Fibroblast of peridontal ligament (primary cell): ENCODE data around the gene TMEM143.
"Not testable (repeated sequence)": the region's sequence is repeated elsewhere in the genome, so short reads cannot be mapped to it uniquely, and the experiment has no call there.

ENCODE experiments used
- DNase-seq: peaks from one replicate; pipeline ENCODE4 v3.0.0-alpha.2; 2010; ENCODE audit errors: extremely low read depth

The TMEM143 gene

DNA sequence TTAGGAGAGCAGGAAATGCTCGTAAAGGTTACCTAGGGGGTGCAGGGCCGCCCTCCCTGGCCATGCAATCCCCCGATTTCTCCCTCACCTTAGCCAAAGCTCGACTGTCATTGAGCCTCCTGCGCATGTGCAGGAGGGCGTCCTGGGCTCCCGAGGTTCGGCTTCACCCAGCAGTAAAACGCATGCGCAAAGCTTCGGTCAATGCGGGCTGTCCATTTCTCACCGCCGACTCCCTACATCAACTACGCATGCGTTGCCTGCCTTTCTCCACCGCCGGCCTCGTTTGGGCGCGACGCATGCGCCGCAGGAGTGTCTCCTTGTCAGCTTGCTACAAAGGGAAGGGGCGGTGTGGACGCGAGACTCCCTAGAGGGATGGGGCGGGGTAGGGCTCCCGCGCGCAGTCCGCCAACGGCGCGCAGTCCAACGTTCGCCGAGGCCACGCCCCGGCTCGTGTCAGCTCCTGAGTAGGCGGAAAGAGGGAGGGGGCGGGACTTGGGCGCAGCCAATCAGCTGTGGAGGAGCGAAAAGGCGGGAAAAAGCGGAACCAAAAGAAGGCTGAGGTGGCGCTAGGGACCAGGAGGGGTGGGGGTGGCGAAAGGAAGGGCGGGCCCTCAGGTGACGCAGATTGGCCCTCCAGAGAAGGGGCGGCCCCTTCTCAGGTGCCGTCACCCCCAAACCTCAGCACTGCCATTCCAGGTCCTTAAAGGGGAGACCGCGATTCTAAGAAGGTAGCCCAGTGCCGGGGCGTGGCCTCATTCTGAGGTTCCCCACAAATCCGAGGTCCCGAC, at the start of gene TMEM143, which contains the start of gene SYNGR4:
TSS of gene TMEM143 (minus strand) at position 131 of the 788 bp plus-strand sequence. CDS start at position 111, 20 bp downstream.
TSS of gene SYNGR4 (plus strand) at position 558 of the 788 bp plus-strand sequence. CDS start 1,476 bp downstream, outside the sequence.
- peak; percentile 99 for DNase-seq

DNA sequence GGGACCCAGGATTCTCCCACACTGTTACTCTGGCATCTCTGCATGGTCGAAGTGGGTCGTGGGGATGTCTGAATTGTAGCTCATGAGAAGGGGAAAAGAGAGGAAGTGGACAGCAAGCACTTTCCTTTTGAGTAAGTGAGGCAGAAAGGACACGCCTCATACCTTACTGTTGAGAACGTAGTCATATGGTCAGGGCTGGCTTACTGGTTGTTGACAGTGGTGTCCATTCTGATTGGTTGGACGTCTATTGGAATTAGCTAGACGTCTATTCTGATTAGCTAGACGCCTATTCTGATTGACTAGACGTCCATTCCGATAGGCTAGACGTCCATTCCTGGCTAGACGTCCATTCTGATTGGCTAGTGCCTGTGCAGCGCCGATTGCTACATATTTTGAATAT, 42.1 kb upstream of the TMEM143 start:
- DNase-seq, result no peak

DNA sequence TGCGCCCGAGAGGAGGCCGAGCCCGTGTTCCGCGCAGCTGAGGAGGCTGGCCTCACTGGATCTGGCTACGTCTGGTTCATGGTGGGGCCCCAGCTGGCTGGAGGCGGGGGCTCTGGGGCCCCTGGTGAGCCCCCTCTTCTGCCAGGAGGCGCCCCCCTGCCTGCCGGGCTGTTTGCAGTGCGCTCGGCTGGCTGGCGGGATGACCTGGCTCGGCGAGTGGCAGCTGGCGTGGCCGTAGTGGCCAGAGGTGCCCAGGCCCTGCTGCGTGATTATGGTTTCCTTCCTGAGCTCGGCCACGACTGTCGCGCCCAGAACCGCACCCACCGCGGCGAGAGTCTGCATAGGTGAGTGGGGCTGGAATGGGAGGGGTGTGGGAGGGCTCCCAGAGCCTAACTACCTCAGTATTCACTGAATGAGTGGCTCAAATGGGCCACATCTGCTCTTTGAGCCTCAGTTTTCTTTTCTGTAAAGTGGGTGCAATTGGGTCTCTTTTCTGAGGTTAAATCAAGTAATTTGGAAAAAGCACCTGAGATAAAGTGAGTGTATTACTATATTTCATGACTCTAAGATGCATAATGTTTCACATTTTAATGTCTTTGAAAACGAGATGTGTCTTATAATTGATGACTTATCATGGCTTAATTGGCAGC, 41.4 kb upstream of the TMEM143 start:
- no peak for DNase-seq

DNA sequence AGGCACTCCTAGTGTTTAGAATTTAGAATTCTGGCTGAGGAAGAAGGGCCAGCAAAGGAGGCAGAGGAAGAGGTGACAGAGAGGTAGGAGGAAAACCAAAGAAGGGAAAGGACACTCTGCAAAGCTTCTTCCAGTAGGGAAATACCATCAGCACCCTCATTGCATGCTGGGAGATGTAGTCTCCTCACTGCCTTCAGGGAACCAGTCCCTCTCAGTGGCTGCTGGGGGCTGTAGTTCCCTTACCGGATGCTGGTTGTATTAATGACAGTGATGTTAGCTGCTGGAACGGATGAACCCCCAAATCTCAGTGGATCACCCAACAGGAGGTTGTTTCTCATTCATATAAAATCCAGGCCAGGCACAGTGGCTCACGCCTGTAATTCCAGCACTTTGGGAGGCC, 39.9 kb upstream of the TMEM143 start:
- DNase-seq, result peak; percentile 41

DNA sequence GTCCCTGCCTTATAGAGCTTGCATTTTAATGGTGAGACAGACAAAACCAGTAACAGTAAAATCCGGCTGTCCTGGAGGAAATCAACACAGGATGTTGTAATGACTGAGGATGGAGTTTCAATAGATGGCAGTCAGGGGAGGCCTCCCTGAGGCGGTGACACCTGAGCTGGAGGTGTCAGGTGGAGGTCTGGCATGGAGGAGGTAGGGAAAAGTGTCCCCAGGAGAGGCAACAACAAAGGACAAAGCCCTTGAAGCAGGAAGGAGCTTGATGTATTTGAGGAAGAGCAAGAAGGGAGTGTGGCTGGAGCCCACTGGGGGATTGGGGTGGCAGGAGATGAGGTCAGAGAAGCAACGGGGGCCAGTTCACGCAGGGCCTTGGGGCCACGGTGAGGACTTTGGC, 37.5 kb upstream of the TMEM143 start:
- no peak for DNase-seq

DNA sequence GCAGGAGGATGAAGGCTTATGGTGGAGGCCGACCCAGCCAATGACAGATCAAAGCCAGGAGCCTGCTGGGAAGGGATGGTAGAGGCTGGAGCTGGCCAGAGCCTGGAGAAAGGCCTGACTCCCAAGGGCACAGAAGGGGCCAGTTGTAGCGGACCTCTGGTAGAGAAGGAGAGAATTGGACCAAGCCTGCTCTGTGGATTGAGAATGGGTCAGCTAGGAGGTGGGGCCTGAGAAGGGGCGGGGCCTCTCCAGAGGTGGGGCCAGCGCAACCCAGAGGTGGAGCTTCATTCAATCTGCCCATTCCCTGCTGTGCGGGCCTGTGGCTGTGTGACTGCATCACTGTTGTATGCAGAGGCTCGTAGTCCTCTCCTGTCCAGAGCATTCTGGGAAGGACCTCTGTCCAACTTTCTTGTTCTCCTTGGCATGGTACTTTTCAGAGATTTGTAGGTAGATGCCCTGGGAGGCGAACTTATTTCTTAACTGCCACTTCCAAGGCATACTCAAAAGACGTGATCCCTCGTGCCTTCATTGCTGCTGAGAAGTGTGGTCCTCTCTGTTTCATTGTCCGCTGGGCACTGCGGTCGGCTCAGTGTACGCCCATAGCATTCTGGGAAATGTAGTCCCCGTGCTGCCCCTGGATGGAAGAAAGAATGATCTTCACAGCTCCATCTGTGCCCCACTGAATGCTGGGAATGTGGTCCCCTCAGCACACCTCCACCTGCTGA, 36.4 kb upstream of the TMEM143 start:
- peak; percentile 77 for DNase-seq

DNA sequence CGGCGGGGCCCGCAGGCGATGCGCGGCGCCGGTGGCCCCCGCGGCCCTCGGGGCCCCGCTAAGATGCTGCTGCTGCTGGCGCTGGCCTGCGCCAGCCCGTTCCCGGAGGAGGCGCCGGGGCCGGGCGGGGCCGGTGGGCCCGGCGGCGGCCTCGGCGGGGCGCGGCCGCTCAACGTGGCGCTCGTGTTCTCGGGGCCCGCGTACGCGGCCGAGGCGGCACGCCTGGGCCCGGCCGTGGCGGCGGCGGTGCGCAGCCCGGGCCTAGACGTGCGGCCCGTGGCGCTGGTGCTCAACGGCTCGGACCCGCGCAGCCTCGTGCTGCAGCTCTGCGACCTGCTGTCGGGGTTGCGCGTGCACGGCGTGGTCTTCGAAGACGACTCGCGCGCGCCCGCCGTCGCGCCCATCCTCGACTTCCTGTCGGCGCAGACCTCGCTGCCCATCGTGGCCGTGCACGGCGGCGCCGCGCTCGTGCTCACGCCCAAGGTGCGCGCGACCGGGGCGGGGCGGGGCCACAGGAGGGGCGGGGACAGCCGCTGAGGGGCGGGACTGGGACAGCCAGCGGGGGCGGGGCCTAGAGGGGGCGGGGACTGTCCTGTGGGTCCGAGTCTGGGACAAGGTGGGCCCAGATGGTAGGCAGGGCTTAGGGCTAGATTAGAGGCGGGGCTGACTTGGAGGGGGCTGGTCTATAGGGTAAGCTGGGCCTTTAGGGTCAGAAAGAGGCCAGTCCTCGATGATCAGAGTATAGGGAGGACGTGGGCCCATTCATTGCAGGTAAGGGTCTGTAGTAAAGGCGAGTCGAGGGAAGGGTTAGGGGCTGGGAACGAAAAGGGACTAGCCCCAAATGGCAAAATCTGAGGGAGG, 34.9 kb upstream of the TMEM143 start:
- DNase-seq, result peak; percentile 54

DNA sequence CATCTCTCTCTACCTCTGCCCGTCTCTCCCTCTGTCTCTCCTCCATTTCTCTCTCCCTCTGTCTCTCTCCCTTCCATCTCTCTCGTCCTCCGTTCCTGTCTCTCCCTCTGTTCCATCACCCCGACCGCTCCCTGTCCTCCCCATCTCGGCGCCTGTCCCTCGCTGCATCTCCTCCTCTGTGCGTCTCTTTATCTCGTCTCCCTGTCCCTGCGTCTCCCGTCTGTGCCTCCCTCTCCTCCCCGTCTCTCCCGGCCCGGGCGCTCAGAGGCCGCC, 34.3 kb upstream of the TMEM143 start:
- no peak for DNase-seq

DNA sequence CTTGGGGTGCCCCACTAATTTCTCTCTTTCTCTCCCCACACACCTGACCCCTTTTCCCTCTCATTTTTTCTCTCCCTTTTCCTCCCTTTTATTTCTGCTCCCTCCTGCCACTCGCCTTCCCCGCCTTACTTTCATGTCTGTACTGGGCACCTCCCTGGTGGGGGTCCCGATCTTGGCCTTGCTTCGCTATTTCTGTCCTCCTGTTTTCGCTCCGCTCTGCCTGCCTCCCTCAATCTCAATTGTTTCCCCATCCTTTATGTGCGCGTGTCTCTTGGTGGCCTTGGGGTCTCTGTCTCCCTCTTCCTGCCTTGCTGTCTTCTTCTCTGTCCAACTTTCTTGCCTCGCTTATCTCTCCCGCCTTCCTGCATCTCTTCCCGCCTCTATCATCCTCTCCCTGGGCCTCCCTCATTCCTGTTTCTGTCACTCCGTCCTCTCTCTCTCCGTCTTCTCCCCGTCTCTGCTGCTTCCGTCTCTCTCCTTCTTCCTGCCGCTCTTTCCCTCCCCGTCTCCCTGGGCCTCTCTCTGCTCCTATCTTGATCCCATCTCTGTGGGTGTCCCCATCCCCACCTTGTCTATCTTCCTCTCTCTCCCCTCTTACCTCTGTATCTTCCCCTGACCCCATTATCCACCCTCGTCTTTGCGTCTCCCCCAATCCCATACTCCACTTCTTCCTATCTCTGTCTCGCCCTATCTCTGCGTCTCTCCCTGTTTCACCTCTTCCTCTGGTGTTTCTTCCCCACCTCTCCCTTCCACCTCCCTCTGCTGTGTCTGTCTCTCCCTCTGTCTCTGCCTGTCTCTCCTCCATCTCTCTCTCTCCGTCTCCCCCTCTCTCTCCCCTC, 33.7 kb upstream of the TMEM143 start:
- DNase-seq, result no peak

DNA sequence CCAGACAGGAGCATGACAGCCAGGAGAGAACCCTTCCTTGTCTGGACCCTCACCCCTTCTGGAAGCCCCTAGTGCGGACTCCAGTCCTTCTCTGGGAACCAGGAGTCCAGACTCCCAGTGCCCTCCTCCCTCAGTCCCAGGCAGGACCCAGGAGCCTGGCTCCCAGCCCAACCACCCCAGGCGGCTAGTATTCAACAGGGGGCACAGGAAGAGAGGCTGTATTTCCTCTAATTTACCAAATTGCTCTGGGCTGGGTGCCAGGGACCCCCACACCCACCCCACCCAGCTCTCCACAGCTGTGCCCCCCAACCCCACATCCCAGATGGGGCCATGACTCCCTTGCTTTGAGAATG, 33.1 kb upstream of the TMEM143 start:
- no peak for DNase-seq

DNA sequence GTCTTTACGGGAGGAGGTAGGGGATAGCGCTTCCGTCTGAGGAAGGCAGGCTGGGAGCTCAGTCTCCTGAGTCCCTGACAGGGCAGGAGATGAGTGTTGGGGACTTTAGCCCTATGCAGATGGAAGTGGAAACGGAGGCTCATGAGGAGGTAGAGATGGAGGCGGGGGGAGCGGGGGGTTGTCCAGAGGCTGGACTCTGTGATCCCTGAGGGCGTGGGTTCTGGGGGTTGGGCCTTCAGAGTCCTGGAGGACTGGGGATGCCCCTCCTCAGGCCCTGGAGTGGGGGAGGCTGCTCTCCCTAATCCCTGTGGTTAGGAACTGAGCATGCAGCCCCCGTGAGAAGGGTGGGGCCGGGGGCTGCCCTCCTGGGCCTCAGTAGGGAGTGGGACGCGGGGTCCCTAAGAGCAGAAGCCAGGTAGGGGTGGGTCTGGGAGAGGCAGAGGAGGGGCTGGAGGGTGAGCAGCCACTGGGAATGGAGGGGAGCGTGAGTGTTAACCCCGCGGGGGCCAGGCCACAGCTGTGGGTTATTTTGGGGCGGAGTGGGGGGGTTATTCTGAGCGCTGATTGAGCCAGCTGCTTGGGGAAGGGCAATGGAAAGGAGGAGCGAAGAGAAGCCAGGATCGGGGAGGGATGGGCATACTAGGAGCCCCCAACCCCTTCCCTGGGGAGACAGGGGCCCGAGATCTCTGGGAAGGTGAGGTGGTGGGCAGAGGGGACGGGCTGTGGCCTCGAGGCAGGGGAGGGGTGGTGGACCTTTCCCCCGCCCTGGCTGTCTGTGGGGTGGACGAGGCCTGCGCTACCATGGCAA, 32.5 kb upstream of the TMEM143 start:
- no peak for DNase-seq

DNA sequence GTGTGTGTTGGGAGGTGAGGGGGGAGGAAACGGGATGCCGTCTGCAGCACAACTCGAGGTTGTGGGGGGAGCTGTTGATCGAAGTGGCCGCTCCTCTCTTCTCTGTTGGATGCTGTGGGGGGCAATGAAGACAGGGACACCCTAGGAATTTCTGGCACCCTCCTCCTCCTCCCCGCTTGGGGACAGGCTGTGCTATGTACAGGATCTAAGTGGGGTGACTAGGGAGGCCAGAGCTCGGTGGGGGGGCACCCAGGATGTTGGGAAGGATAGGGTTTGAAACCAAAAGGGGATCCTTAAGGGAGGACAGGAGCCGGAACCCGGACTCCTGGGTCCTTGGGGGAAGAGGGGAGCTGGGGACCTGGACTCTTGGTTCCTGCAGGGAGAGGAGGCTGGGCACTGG, 31.8 kb upstream of the TMEM143 start:
- DNase-seq, result no peak

DNA sequence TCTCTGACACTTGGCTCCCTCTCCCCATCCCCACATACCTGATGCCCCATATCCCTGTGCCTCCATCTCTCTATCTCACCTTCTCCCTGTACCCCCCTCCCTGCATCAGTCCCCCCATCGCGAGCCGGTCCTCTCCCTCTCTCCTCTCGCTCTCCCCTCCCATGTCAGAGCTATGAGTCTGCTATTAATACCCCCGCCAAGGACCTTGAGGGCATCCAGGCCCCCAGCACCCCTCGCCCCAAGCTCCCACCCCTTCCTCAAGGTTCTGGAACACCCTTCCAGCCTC, 31.4 kb upstream of the TMEM143 start:
- DNase-seq, result no peak

DNA sequence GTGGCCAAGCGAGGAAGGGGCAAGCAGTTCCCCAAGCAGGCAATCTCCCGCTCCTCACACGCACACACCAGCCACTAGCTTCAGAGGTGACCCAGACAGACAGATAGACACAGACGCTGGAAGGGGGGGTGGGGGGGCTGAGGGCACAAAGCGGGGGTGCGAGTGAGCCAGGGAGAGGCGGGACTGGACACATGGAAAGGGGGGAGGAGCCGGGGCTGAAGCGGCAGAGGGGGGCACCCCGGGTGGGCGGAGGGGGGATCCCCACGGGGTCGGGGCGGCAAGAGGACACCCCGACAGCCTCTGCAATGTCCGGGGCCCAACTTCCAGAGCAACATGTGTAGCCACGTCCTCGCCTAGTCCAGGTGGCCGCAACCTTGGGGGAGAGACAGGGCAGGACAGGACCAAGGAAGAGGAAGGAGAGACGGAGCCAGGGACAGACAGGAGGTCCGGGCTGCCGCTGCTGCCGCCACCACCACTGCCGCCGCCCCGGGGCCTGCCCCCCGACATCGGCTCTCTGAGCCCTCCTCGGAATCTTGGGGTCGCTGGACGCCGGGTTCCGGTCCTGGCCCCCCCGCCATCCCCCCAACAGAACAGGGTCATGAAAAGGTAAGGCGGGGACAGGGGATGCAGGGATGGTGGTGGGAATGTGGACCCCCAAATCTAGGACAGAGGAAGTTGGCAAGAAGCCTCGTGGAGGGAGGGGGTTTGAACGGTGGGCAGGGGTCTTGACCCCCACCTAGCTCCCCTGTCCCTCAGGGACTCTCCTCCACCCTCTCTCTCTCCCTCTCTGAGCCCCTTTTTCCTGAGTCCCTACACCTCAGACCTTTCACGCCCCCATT, 30.8 kb upstream of the TMEM143 start:
- DNase-seq, result no peak

DNA sequence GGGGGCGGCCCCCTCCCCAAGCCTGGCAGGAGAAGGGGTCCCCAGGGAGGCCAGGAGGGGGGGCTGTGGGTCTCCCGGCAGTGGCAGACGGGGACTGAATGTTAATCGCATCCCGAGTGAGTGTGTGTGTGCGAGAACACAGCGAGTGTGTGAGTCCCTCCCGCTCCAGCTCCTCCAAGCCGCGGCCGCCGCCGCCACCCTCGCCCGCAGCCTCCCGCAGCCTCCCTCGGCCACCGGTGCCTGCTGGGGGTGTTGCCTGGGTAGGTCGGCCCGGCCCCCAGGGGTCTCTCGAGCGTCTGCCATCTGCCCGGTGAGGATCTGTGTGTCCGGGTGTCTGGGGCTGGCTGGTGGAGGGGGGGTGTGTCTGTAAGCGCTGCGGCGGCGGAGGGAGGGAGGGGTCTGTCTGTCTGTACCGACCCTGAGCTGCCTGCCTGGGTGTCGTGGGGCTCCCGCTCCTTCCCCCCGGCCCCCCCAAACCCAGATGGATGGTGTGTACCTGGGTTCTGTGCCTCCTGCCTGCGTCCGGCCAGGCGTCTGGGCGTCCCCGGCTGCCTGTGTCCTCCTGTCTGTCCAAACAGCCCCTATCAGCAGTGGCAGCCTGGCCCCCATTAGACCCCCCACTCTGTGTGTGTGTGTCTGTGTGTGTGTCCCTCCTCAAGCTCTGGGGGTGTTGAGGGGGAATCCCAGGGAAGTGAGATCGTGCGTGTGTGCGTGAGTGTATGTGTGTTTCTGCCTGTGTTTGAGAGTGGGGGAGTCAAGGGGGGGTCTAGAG, 30.0 kb upstream of the TMEM143 start, which contains the start of gene GRIN2D:
TSS of gene GRIN2D (plus strand) at position 110 of the 772 bp plus-strand sequence. CDS start 4,725 bp downstream, outside the sequence.
- peak; percentile 18 for DNase-seq

DNA sequence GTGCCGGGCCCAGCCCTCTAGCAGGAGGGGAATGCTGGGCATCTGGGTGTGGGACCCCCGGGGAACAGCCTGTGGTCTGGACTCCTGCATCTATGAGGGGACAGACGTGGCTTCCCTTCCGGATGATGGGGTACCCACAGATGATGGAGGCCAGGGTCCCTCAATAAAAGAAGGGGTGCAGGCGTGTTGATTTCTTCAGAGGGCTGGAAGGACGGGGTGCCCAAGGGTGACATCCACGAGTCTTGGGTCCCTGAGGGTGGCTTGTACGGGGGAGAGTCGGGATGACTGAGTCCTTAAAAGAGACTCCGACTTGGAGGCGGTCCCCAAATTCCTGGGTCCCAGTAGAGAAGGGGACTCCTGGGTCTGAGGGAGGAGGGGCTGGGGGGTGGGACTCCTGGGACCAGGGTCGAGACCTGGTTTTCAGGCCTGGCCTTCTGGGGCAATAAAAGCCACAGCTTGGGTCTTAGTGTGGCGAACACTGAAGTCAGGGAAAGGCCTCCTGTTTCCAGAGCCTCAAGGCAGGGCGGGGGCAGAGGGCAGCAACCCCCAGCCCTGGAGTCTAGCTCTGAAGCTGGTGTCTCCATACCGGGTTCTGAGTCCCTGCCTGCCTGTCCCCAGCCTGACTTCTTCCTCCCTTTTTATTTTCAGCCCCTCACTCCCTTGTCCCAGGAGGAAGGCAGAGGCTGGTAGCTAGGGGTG, 29.3 kb upstream of the TMEM143 start:
- no peak for DNase-seq

DNA sequence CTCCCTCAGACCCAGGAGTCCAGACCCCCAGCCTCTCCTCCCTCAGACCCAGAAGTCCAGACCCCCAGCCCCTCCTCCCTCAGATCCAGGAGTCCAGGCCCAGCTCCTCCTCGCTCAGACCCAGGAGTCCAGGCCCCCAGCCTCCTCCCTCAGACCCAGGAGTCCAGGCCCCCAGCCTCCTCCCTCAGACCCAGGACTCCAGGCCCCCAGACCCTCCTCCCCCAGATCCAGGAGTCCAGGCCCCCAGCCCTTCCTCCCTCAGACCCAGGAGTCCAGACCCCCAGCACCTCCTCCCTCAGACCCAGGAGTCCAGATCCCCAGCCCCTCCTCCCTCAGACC, 28.2 kb upstream of the TMEM143 start:
- DNase-seq, result not testable (repeated sequence)
